B cell (primary cell): ENCODE results near the gene CYGB. TPM values are rescaled to one million over a fixed set of nuclear protein-coding genes. Genes with fewer than 3 reads are reported as not detected.

Experiments
- ATAC-seq: fragments of 200-7000 bp; cut with Tn5 transposase; one replicate; pipeline ENCODE4 v1.10.0; 2021; ENCODE audit warnings: low read depth, mild to moderate bottlenecking, moderate number of reproducible peaks, moderate library complexity
- CTCF ChIA-PET: fragments of 350-600 bp; sonication (Branson Sonifier 250); formaldehyde crosslinking; loops from one replicate; lab custom pipeline; 2021; ENCODE audit warnings: antibody characterized with exemption, inconsistent platforms; lab: Charles Lee
- POLR2A ChIA-PET: fragments of 350-600 bp; sonication (Branson Sonifier 250); formaldehyde crosslinking; loops from one replicate; lab custom pipeline; 2021; ENCODE audit warnings: antibody characterized with exemption; lab: Charles Lee
- DNase-seq: peaks from one replicate; pipeline ENCODE4 v3.0.0; 2013
- H2AFZ ChIP-seq: 2 replicates; pipeline ENCODE4 v1.6.1; 2012; ENCODE audit warnings: mild to moderate bottlenecking, low read depth, low read length; ENCODE audit not compliant: insufficient read depth, poor library complexity, severe bottlenecking
- H3K27ac ChIP-seq, 2 donors: 1 replicate in 1 of 2; 2 replicates in 1 of 2; pipeline ENCODE4 v1.5.1; 2012 to 2013; ENCODE audit warnings: low read length in 2 of 2, mild to moderate bottlenecking in 2 of 2, moderate library complexity in 1 of 2
- H3K27me3 ChIP-seq, 4 experiments: fragments of 200-600 bp in 1 of 4; sonication (generic) in 1 of 4; replicated peaks in 1 of 4; 1 replicate in 2 of 4; 2 replicates in 2 of 4; pipeline versions ENCODE4 v1.6.1 to v1.7.0; 2013 to 2016; ENCODE audit warnings: low read length in 3 of 4, mild to moderate bottlenecking in 2 of 4, mixed read lengths in 1 of 4, moderate library complexity in 1 of 4; ENCODE audit not compliant: insufficient read depth in 4 of 4, control insufficient read depth in 3 of 4; ENCODE audit errors: control extremely low read depth in 1 of 4
- H3K36me3 ChIP-seq, 2 experiments: replicated peaks in 1 of 2; 1 replicate in 1 of 2; 2 replicates in 1 of 2; pipeline versions ENCODE4 v1.6.1 to v1.7.1; 2013; ENCODE audit warnings: low read length in 1 of 2; ENCODE audit not compliant: insufficient read depth in 2 of 2, control insufficient read depth in 1 of 2; ENCODE audit errors: control extremely low read depth in 1 of 2, extremely low read depth in 1 of 2
- H3K4me1 ChIP-seq, 2 donors: fragments of 200-600 bp in 1 of 2; sonication (generic) in 1 of 2; 1 replicate in 1 of 2; 2 replicates in 1 of 2; pipeline versions ENCODE4 v1.5.1 to v1.6.1; 2013 to 2017; ENCODE audit warnings: low read length in 2 of 2; ENCODE audit not compliant: control insufficient read depth in 2 of 2, insufficient read depth in 2 of 2
- H3K4me2 ChIP-seq: replicated peaks from 2 replicates; pipeline ENCODE3; 2012; ENCODE audit warnings: mild to moderate bottlenecking, low read depth, low read length; ENCODE audit not compliant: poor library complexity, severe bottlenecking
- H3K4me3 ChIP-seq, 5 experiments: fragments of 200-600 bp in 1 of 5; sonication (generic) in 1 of 5; 1 replicate in 3 of 5; 2 replicates in 2 of 5; pipeline versions ENCODE4 v1.5.1 to v1.7.0; 2011 to 2016; ENCODE audit warnings: low read length in 4 of 5, mild to moderate bottlenecking in 4 of 5, low read depth in 2 of 5, control low read depth in 1 of 5, moderate library complexity in 1 of 5; ENCODE audit not compliant: insufficient read depth in 1 of 5; ENCODE audit errors: control extremely low read depth in 1 of 5, extremely low read depth in 1 of 5
- H3K79me2 ChIP-seq: fragments of 200-600 bp; sonication (generic); one replicate; pipeline ENCODE4 v1.6.0; 2016; ENCODE audit warnings: low read length; ENCODE audit not compliant: control insufficient read depth, insufficient read depth
- H3K9ac ChIP-seq: fragments of 200-600 bp; sonication (generic); 2 replicates; pipeline ENCODE4 v1.6.1; 2017; ENCODE audit warnings: mild to moderate bottlenecking, low read length, moderate library complexity
- H3K9me3 ChIP-seq, 3 donors: one replicate each; pipeline versions ENCODE4 v1.6.1 to v1.7.1; 2013; ENCODE audit warnings: low read length in 2 of 3; ENCODE audit not compliant: control insufficient read depth in 2 of 3, insufficient read depth in 1 of 3; ENCODE audit errors: control extremely low read depth in 1 of 3
- H4K20me1 ChIP-seq: 2 replicates; pipeline ENCODE4 v1.6.0; 2012; ENCODE audit warnings: mild to moderate bottlenecking, low read length; ENCODE audit not compliant: insufficient read depth, control insufficient read depth, poor library complexity, severe bottlenecking
- H3K27ac Mint-ChIP-seq: one replicate; pipeline ENCODE4 v1.8.0; 2021; ENCODE audit warnings: mixed read lengths
- H3K27me3 Mint-ChIP-seq: one replicate; pipeline ENCODE4 v1.8.0; 2021; ENCODE audit warnings: mixed read lengths
- H3K4me1 Mint-ChIP-seq: one replicate; pipeline ENCODE4 v1.8.0; 2021; ENCODE audit warnings: mixed read lengths
- H3K4me3 Mint-ChIP-seq: one replicate; pipeline ENCODE4 v1.8.0; 2021; ENCODE audit warnings: mixed read lengths
- H3K9me3 Mint-ChIP-seq: one replicate; pipeline ENCODE4 v1.8.0; 2022; ENCODE audit warnings: mixed read lengths; ENCODE audit not compliant: insufficient read depth
- EZH2 ChIP-seq: IDR thresholded peaks from 2 replicates; pipeline ENCODE4 v1.6.1; 2012; ENCODE audit warnings: borderline replicate concordance, low read depth, mild to moderate bottlenecking, moderate library complexity, low read length; ENCODE audit not compliant: insufficient read depth, poor library complexity, severe bottlenecking
- WGBS: methylation state at CpG from one replicate; pipeline ENCODE4 v1.1.5; 2013; ENCODE audit warnings: missing lambda C conversion rate; ENCODE audit not compliant: insufficient coverage; 5-methylcytosine and 5-hydroxymethylcytosine counted together
- intact Hi-C: fragments of 100-400 bp; cut with micrococcal nuclease; formaldehyde crosslinking; loops from one replicate; pipeline ENCODE4 v1.10.0; 2022
- polyA plus RNA-seq: library from polyadenylated mRNA; depleted of rRNA; stranded (reverse); fragments of >200 nt; gene quantifications from 2 replicates; pipeline ENCODE4 v1.2.3, GENCODE V29; 2012
- total RNA-seq, 2 donors: library from RNA; stranded (reverse); fragments of 120-200 nt in 1 of 2; gene quantifications; 1 replicate in 1 of 2; 2 replicates in 1 of 2; pipeline versions ENCODE4 v1.2.3 to v1.2.4, GENCODE V29; 2013 to 2022
- TF ChIP-seq, protein P1 (sequence below): fragments of 200-600 bp; IDR thresholded peaks from one replicate; pipeline ENCODE4 v1.8.0; 2022; ENCODE audit warnings: antibody characterized with exemption, mild to moderate bottlenecking

Gene CYGB
- total and polyA plus RNA-seq, 2 donors (not counting 1 experiment from before 2014, with no cell fraction given), result 0.42 to 2.7 TPM

DNA sequence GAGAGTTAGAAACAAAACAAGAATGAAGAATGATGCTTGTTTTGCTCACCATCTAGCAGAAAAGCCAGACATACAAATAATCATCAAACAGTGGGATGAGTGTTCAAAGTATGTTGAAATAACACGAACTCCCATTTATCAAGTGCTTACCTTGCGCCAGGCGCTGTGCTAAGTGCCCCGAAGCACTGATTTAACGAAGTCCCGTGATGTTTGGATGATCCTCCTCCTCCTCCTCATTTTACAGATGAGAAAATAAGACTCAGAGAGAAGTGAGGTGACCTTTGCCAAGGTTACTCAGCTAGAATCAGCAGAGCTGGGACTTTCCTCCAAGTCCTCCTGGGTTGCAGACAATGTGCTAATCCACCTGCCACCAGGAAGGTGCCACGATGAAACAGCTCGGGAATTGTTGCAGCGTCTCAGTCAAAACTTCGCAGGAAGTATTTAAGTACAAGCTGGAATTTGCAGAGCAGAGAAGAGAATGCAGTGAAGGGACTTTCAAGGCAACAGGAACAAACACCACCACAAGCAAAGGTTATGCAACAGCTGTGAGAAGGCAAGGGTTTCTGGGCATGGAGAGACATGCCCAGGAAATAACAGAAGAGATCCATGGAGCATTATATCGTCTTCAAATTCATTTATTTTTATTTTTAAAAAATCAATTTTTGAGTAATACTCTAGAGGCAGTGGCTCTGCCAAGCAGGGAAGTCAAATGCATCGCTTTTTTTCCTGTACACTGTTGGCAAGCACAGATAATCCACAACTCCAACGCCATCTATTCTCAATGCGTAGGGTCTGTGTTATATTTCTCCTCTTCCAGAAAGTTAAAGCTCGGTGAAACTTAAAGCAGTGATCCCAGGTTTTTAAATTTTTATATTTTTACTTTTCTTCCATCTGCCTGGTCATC lies 13.5 kb upstream of the CYGB start:
- Histone ChIP-seq H3K4me1 (peaks cover 4 to 8% of the 10 kb centered on the region in 2 donors), H3K27me3 (no peaks in the 10 kb centered on the region), H3K79me2 (peaks cover 4% of the 10 kb centered on the region), H3K4me3 (peak overlapping the region in 1 of 5 experiments; percentile 11), H3K4me2 (no peak overlapping the region), H2AFZ (no peak overlapping the region), H3K27ac (no peak overlapping the region), H3K9me3 (no peaks in the 10 kb centered on the region), H4K20me1 (no peaks in the 10 kb centered on the region), H3K36me3 (no peaks in the 10 kb centered on the region), H3K9ac (no peak overlapping the region)
- intact Hi-C loops, result no loop called here
- POLR2A ChIA-PET, result no interaction called here
- ATAC-seq, result no peak
- no peak for DNase-seq
- TF ChIP-seq EZH2, result no peak
- TF ChIP-seq, protein P1, sequence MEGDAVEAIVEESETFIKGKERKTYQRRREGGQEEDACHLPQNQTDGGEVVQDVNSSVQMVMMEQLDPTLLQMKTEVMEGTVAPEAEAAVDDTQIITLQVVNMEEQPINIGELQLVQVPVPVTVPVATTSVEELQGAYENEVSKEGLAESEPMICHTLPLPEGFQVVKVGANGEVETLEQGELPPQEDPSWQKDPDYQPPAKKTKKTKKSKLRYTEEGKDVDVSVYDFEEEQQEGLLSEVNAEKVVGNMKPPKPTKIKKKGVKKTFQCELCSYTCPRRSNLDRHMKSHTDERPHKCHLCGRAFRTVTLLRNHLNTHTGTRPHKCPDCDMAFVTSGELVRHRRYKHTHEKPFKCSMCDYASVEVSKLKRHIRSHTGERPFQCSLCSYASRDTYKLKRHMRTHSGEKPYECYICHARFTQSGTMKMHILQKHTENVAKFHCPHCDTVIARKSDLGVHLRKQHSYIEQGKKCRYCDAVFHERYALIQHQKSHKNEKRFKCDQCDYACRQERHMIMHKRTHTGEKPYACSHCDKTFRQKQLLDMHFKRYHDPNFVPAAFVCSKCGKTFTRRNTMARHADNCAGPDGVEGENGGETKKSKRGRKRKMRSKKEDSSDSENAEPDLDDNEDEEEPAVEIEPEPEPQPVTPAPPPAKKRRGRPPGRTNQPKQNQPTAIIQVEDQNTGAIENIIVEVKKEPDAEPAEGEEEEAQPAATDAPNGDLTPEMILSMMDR, result no peak
- H3K27me3 Mint-ChIP-seq, result no peaks in the 10 kb centered on the region
- peaks cover 21% of the 10 kb centered on the region for H3K4me1 Mint-ChIP-seq
- no peaks in the 10 kb centered on the region for H3K9me3 Mint-ChIP-seq
- 80% methylated on average over 3 of the region's 15 CpGs for whole genome bisulfite sequencing
- peak overlapping the region; percentile 8 for H3K4me3 Mint-ChIP-seq
- CTCF ChIA-PET, result interaction anchor here (0.9 to 1.8 kb wide), 8 partner anchors 17 to 249 kb away, joined by 3 to 13 read pairs (median 4); no protein-coding TSS in a partner anchor
- H3K27ac Mint-ChIP-seq, result no peak overlapping the region

DNA sequence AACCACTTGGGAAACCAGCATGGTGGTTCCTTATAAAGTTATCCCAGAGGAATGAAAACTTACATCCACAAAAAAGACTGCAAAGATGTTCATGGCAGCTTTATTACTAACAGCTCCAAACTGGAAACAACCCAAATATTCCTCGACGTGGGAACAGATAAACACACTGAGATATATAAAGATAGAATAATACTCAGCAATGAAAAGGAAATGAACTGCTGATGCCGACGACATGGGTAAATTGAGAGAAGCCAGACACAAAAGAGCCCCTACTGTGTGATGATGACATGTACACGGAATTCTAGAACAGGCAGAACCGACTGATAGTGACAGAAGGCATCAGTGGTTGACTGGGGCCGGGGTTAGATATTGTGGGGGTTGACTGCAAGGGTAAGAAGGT lies 12.0 kb upstream of the CYGB start:
- Histone ChIP-seq H3K79me2 (peaks cover 1% of the 10 kb centered on the region), H4K20me1 (no peaks in the 10 kb centered on the region), H3K4me2 (no peak overlapping the region), H3K4me1 (peaks cover 4 to 8% of the 10 kb centered on the region in 2 donors), H3K27me3 (peaks cover 0 to 3% (median 1%) of the 10 kb centered on the region in 4 experiments), H3K36me3 (peaks cover 0 to 3% of the 10 kb centered on the region in 2 experiments), H3K9ac (no peak overlapping the region), H3K4me3 (no peak overlapping the region), H2AFZ (no peak overlapping the region), H3K9me3 (no peaks in the 10 kb centered on the region), H3K27ac (no peak overlapping the region)
- Mint-ChIP-seq H3K9me3 (no peaks in the 10 kb centered on the region), H3K27ac (no peak overlapping the region), H3K4me1 (peaks cover 16% of the 10 kb centered on the region), H3K4me3 (no peak overlapping the region), H3K27me3 (peaks cover 5% of the 10 kb centered on the region)
- TF ChIP-seq EZH2, result no peak
- TF ChIP-seq, protein P1, result no peak
- CTCF ChIA-PET, result interaction anchor here (0.7 to 2.4 kb wide), 7 partner anchors 9 to 141 kb away, joined by 3 to 23 read pairs (median 5); no protein-coding TSS in a partner anchor
- 96% methylated on average over 4 of the region's 7 CpGs for WGBS
- POLR2A ChIA-PET, result no interaction called here
- no peak for DNase-seq
- intact Hi-C loops, result loop anchor here (5.0 kb wide), 2 partner anchors 42 to 82 kb away; partner anchors contain the start of gene AANAT
- ATAC-seq, result no peak
